Testis (tissue), 3 donors: ENCODE results near the gene SNAPC1. TPM values are rescaled to one million over a fixed set of nuclear protein-coding genes. Genes with fewer than 3 reads are reported as not detected.

ENCODE experiments used
- DNase-seq: peaks from one replicate; pipeline ENCODE4 v3.0.0-alpha.2; 2019
- H3K27ac ChIP-seq, 2 donors: fragments of 200-600 bp; sonication (generic); one replicate each; pipeline ENCODE4 v1.5.1; 2019
- H3K27me3 ChIP-seq: fragments of 200-600 bp; sonication (generic); one replicate; pipeline ENCODE4 v1.5.1; 2019
- H3K36me3 ChIP-seq: fragments of 200-600 bp; sonication (generic); one replicate; pipeline ENCODE4 v1.5.1; 2017; ENCODE audit warnings: low read depth; ENCODE audit errors: missing control alignments
- H3K4me1 ChIP-seq: fragments of 200-600 bp; sonication (generic); one replicate; pipeline ENCODE4 v1.5.1; 2019
- H3K4me3 ChIP-seq, 2 donors: fragments of 200-600 bp; sonication (generic); one replicate each; pipeline ENCODE4 v1.5.1; 2017 to 2019
- H3K9me3 ChIP-seq: fragments of 200-600 bp; sonication (generic); one replicate; pipeline ENCODE4 v1.5.1; 2017
- CTCF ChIP-seq, 3 experiments: fragments of 450-650 bp in 2 of 3; fragments of 200-600 bp in 1 of 3; sonication (generic) in 1 of 3; IDR thresholded peaks; one replicate each; pipeline ENCODE4 v1.5.1; 2016 to 2019; ENCODE audit warnings: antibody characterized with exemption in 3 of 3, mild to moderate bottlenecking in 2 of 3, moderate library complexity in 1 of 3
- POLR2A ChIP-seq: fragments of 450-650 bp; IDR thresholded peaks from one replicate; pipeline ENCODE4 v1.6.1; 2017; ENCODE audit warnings: antibody characterized with exemption, mild to moderate bottlenecking, moderate library complexity
- WGBS, 2 donors: methylation state at CpG; one replicate each; pipeline ENCODE4 v1.1.5; 2018; 5-methylcytosine and 5-hydroxymethylcytosine counted together
- intact Hi-C: fragments of 100-400 bp; cut with DNase I; formaldehyde crosslinking; loops from one replicate; pipeline ENCODE4 v1.15.1; 2023; ENCODE audit warnings: low total_unique reads
- polyA plus RNA-seq: library from polyadenylated mRNA; stranded (reverse); fragments of 350-450 nt; fragmentation: Illumina TruSeq; extraction: RNeasy Lipid Tissue Mini Kit (QIAGEN cat#74804); gene quantifications from one replicate; pipeline ENCODE4 v1.2.3, GENCODE V29; 2014; ENCODE audit warnings: low read depth, low replicate concordance; ENCODE audit not compliant: insufficient read depth
- total RNA-seq, 2 donors: library from RNA; depleted of rRNA; stranded (reverse); fragments of >200 nt; gene quantifications; one replicate each; pipeline ENCODE4 v1.2.3, GENCODE V29; 2016

Gene SNAPC1
- total and polyA plus RNA-seq, 3 donors from 2014 or later = 16.2 to 27.9 (median 19.2) TPM

GRCh38 chr14:61812347-61813095 lies 50.3 kb downstream of the SNAPC1 start, which contains the start of gene SYT16:
Gene SYT16 (plus strand): TSS chr14:61812703.
- H3K27ac ChIP-seq = no peak within 1 kb of the TSS
- intact Hi-C loops = no loop called here
- WGBS, 2 donors = 2 to 7% methylated on average over 18 to 75 of the region's 95 CpGs
- no peak for DNase-seq
- no peaks in the 10 kb centered on the region for H3K36me3 ChIP-seq
- no peak for TF ChIP-seq POLR2A
- TF ChIP-seq CTCF (IDR thresholded peaks at IDR 0.05) = no peak
- H3K27me3 ChIP-seq = no peaks in the 10 kb centered on the region
- peak within 1 kb of the TSS; percentile 33 to 60 for H3K4me3 ChIP-seq
- no peaks in the 10 kb centered on the region for H3K4me1 ChIP-seq
- no peaks in the 10 kb centered on the region for H3K9me3 ChIP-seq

GRCh38 chr14:61813096-61813606 lies 50.9 kb downstream of the SNAPC1 start:
- no peak for DNase-seq
- intact Hi-C loops = no loop called here
- WGBS, 2 donors = 19 to 45% methylated on average over 5 to 25 of the region's 25 CpGs
- Histone ChIP-seq H3K4me1 (no peaks in the 10 kb centered on the region), H3K27me3 (no peaks in the 10 kb centered on the region), H3K4me3 (peak overlapping the region; percentile 33 to 60), H3K9me3 (no peaks in the 10 kb centered on the region), H3K27ac (no peak overlapping the region), H3K36me3 (no peaks in the 10 kb centered on the region)
- TF ChIP-seq POLR2A (no peak), CTCF (IDR thresholded peaks at IDR 0.05) (no peak)

GRCh38 chr14:61822458-61822857 lies 60.2 kb downstream of the SNAPC1 start:
- intact Hi-C loops = no loop called here
- 95 to 96% methylated on average over 2 of the region's 2 CpGs for WGBS, 2 donors
- no peak for DNase-seq
- no peak for TF ChIP-seq POLR2A
- Histone ChIP-seq H3K36me3 (no peaks in the 10 kb centered on the region), H3K9me3 (no peaks in the 10 kb centered on the region), H3K27me3 (no peaks in the 10 kb centered on the region), H3K27ac (no peak overlapping the region), H3K4me3 (no peak overlapping the region), H3K4me1 (no peaks in the 10 kb centered on the region)

- Histone ChIP-seq H3K4me1 (no peaks in the 10 kb centered on the region), H3K27ac (no peak overlapping the region), H3K36me3 (no peaks in the 10 kb centered on the region), H3K4me3 (no peak overlapping the region), H3K27me3 (no peaks in the 10 kb centered on the region), H3K9me3 (no peaks in the 10 kb centered on the region)
- intact Hi-C loops = no loop called here
- TF ChIP-seq POLR2A (no peak), CTCF (IDR thresholded peaks at IDR 0.05) (no peak)
- DNase-seq = no peak
- 70 to 85% methylated on average over 3 of the region's 3 CpGs for WGBS, 2 donors
Measured at GRCh38 chr14:61832783-61833182, 70.6 kb downstream of the SNAPC1 start.

- H3K27ac ChIP-seq = no peak overlapping the region
- H3K9me3 ChIP-seq = no peaks in the 10 kb centered on the region
- intact Hi-C loops = loop anchor here (5.0 kb wide), 1 partner anchor 374 kb away; no protein-coding TSS in a partner anchor
- 81 to 82% methylated on average over 3 of the region's 3 CpGs for WGBS, 2 donors
- H3K36me3 ChIP-seq = no peaks in the 10 kb centered on the region
- no peak for DNase-seq
- no peak for TF ChIP-seq CTCF (IDR thresholded peaks at IDR 0.05)
- no peak for TF ChIP-seq POLR2A
- H3K27me3 ChIP-seq = no peaks in the 10 kb centered on the region
- no peaks in the 10 kb centered on the region for H3K4me1 ChIP-seq
- H3K4me3 ChIP-seq = no peak overlapping the region
Measured at GRCh38 chr14:61836184-61836583, 74.0 kb downstream of the SNAPC1 start.
